ENCODE data around the gene BMP7. TPM values are rescaled to one million over a fixed set of nuclear protein-coding genes. Genes with fewer than 3 reads are reported as not detected.

Gene BMP7
- total and polyA plus RNA-seq, 2 experiments from 2014 or later: 15.9 to 22.8 TPM

- H3K27ac ChIP-seq (ENCODE audit: low read depth): no peak overlapping the region
- Mint-ChIP-seq H3K4me3 (no peak overlapping the region), H3K27ac (no peak overlapping the region), H3K27me3 (ENCODE audit: insufficient read depth, low read depth, poor library complexity) (peaks cover 7% of the 10 kb centered on the region), H3K9me3 (no peaks in the 10 kb centered on the region), H3K4me1 (no peaks in the 10 kb centered on the region), H3K36me3 (ENCODE audit: low read depth) (no peaks in the 10 kb centered on the region)
- no peak overlapping the region for H3K4me3 ChIP-seq
- H3K79me2 ChIP-seq (replicated peaks; ENCODE audit: insufficient read depth): no peaks in the 10 kb centered on the region
- no peaks in the 10 kb centered on the region for H3F3A ChIP-seq (replicated peaks; ENCODE audit: low read depth)
- H3K4me2 ChIP-seq: no peak overlapping the region
- no peaks in the 10 kb centered on the region for H3K9me2 ChIP-seq (ENCODE audit: insufficient read depth)
- no peaks in the 10 kb centered on the region for H3K36me3 ChIP-seq (ENCODE audit: insufficient read depth)
- H2AFZ ChIP-seq: no peak overlapping the region
- ATAC-seq (no peak), DNase-seq (ENCODE audit: low spot score) (no peak)
- TF ChIP-seq JUNB (IDR thresholded peaks at IDR 0.05; ENCODE audit: unreplicated experiment) (no peak), ZNF114 (CRISPR knock-in tag; IDR thresholded peaks at IDR 0.05) (no peak), ZNF462 (CRISPR knock-in tag; IDR thresholded peaks at IDR 0.05) (no peak), ETS1 (IDR thresholded peaks at IDR 0.05) (no peak), STAT1 (IDR thresholded peaks at IDR 0.05; ENCODE audit: unreplicated experiment) (no peak), NANOG (IDR thresholded peaks at IDR 0.05; ENCODE audit: borderline replicate concordance) (no peak), EZH2 (IDR thresholded peaks at IDR 0.05; ENCODE audit: low read depth, unreplicated experiment) (no peak), REST (IDR thresholded peaks at IDR 0.05; ENCODE audit: unreplicated experiment) (no peak), POLR2AphosphoS5 (IDR thresholded peaks at IDR 0.05; ENCODE audit: low read depth) (no peak), ZNF331 (CRISPR knock-in tag; IDR thresholded peaks at IDR 0.05; ENCODE audit: low read depth) (no peak), CTCF (conservative IDR thresholded peaks at IDR 0.05; ENCODE audit: low read depth in 2 of 2) (no peak), EZH2phosphoT487 (IDR thresholded peaks at IDR 0.05; ENCODE audit: unreplicated experiment) (no peak), CREB1 (CRISPR knock-in tag; IDR thresholded peaks at IDR 0.05; ENCODE audit: low read depth) (no peak)
- H3K27me3 ChIP-seq (ENCODE audit: insufficient read depth): no peaks in the 10 kb centered on the region
- H3K4me1 ChIP-seq (ENCODE audit: insufficient read depth): no peaks in the 10 kb centered on the region
- H4K20me1 ChIP-seq (replicated peaks; ENCODE audit: insufficient read depth): no peaks in the 10 kb centered on the region
These were observed 40.3 kb upstream of the BMP7 start for GRCh38 chr20:57306747-57307146.

Measured in GM23338 (cell line).